Activated T-helper 17 cell treated with anti-CD3 and anti-CD28 coated beads, Interleukin-2, amount 50 U/mL, for 72 hours (primary cell): ENCODE measurements around the gene CCDC89. TPM values are rescaled to one million over a fixed set of nuclear protein-coding genes. Genes with fewer than 3 reads are reported as not detected.
A peak's percentile ranks its signal among the peaks of the same experiment; 100 is the strongest.
"Not testable (repeated sequence)": the region's sequence is repeated elsewhere in the genome, so short reads cannot be mapped to it uniquely, and the experiment has no call there.

Source experiments
- ATAC-seq: fragments of 150-1000 bp; cut with Tn5 transposase; replicated peaks from 2 replicates; pipeline ENCODE4 v1.10.0; 2021; ENCODE audit warnings: mild to moderate bottlenecking, moderate library complexity
- H3K27ac Mint-ChIP-seq: one replicate; pipeline ENCODE4 v1.8.0; 2022; ENCODE audit warnings: mixed read lengths
- H3K27me3 Mint-ChIP-seq: one replicate; pipeline ENCODE4 v1.8.0; 2022; ENCODE audit warnings: mixed read lengths
- H3K36me3 Mint-ChIP-seq: one replicate; pipeline ENCODE4 v1.8.0; 2022; ENCODE audit warnings: low read depth, mild to moderate bottlenecking, mixed read lengths
- H3K4me1 Mint-ChIP-seq: one replicate; pipeline ENCODE4 v1.8.0; 2022; ENCODE audit warnings: mixed read lengths
- H3K4me3 Mint-ChIP-seq: one replicate; pipeline ENCODE4 v1.8.0; 2022; ENCODE audit warnings: mild to moderate bottlenecking, mixed read lengths
- H3K9me3 Mint-ChIP-seq: one replicate; pipeline ENCODE4 v1.8.0; 2022; ENCODE audit warnings: mixed read lengths
- total RNA-seq, 2 donors: library from RNA; stranded (reverse); gene quantifications; one replicate each; pipeline ENCODE4 v1.2.3, GENCODE V29; 2022

The CCDC89 gene
- total RNA-seq, 2 donors from 2014 or later = not detected

GRCh38 chr11:85670949-85671663 is 14.9 kb downstream of the CCDC89 start:
- not testable (repeated sequence) for H3K27ac Mint-ChIP-seq, H3K9me3 Mint-ChIP-seq, ATAC-seq, H3K36me3 Mint-ChIP-seq, H3K4me3 Mint-ChIP-seq, H3K4me1 Mint-ChIP-seq, H3K27me3 Mint-ChIP-seq

GRCh38 chr11:85668157-85668556 is 17.8 kb downstream of the CCDC89 start:
- no peaks in the 10 kb centered on the region for H3K9me3 Mint-ChIP-seq
- H3K4me3 Mint-ChIP-seq = no peak overlapping the region
- peaks cover 21% of the 10 kb centered on the region for H3K36me3 Mint-ChIP-seq
- H3K27ac Mint-ChIP-seq = no peak overlapping the region
- no peak for ATAC-seq
- peaks cover 7% of the 10 kb centered on the region for H3K4me1 Mint-ChIP-seq
- no peaks in the 10 kb centered on the region for H3K27me3 Mint-ChIP-seq

- Mint-ChIP-seq H3K4me1 (peaks cover 7% of the 10 kb centered on the region), H3K9me3 (no peaks in the 10 kb centered on the region), H3K36me3 (peaks cover 36% of the 10 kb centered on the region), H3K27ac (no peak overlapping the region), H3K27me3 (no peaks in the 10 kb centered on the region), H3K4me3 (no peak overlapping the region)
- ATAC-seq = no peak
Observed at GRCh38 chr11:85666687-85667086, 19.3 kb downstream of the CCDC89 start.

GRCh38 chr11:85665733-85666132 is 20.3 kb downstream of the CCDC89 start:
- no peaks in the 10 kb centered on the region for H3K27me3 Mint-ChIP-seq
- peak overlapping the region; percentile 96 for H3K27ac Mint-ChIP-seq
- ATAC-seq = no peak
- peak overlapping the region; percentile 99 for H3K4me3 Mint-ChIP-seq
- H3K4me1 Mint-ChIP-seq = peaks cover 10% of the 10 kb centered on the region
- no peaks in the 10 kb centered on the region for H3K9me3 Mint-ChIP-seq
- H3K36me3 Mint-ChIP-seq = peaks cover 45% of the 10 kb centered on the region

GRCh38 chr11:85664615-85665481 is 21.1 kb downstream of the CCDC89 start, which contains the start of gene CREBZF:
CREBZF (minus strand) TSS chr11:85665129; CDS start chr11:85664875, 254 bp downstream.
- H3K9me3 Mint-ChIP-seq = no peaks in the 10 kb centered on the region
- peaks cover 54% of the 10 kb centered on the region for H3K36me3 Mint-ChIP-seq
- H3K4me3 Mint-ChIP-seq = peak within 1 kb of the TSS; percentile 99
- H3K4me1 Mint-ChIP-seq = peaks cover 19% of the 10 kb centered on the region
- ATAC-seq = peak; percentile 90
- no peaks in the 10 kb centered on the region for H3K27me3 Mint-ChIP-seq
- peak within 1 kb of the TSS; percentile 96 for H3K27ac Mint-ChIP-seq

- ATAC-seq = peak; percentile 72
- Mint-ChIP-seq H3K4me1 (peaks cover 25% of the 10 kb centered on the region), H3K9me3 (no peaks in the 10 kb centered on the region), H3K4me3 (peak overlapping the region; percentile 99), H3K27ac (peak overlapping the region; percentile 96), H3K27me3 (no peaks in the 10 kb centered on the region), H3K36me3 (peaks cover 63% of the 10 kb centered on the region)
Observed at GRCh38 chr11:85663753-85664614, 22.0 kb downstream of the CCDC89 start.

GRCh38 chr11:85663080-85663752 is 22.8 kb downstream of the CCDC89 start:
- Mint-ChIP-seq H3K27ac (peak overlapping the region; percentile 96), H3K27me3 (no peaks in the 10 kb centered on the region), H3K4me1 (peaks cover 25% of the 10 kb centered on the region), H3K4me3 (peak overlapping the region; percentile 99), H3K9me3 (no peaks in the 10 kb centered on the region), H3K36me3 (peaks cover 70% of the 10 kb centered on the region)
- ATAC-seq = no peak

GRCh38 chr11:85661972-85662664 is 23.9 kb downstream of the CCDC89 start:
- Mint-ChIP-seq H3K4me1 (peaks cover 25% of the 10 kb centered on the region), H3K9me3 (no peaks in the 10 kb centered on the region), H3K27me3 (no peaks in the 10 kb centered on the region), H3K27ac (no peak overlapping the region), H3K4me3 (peak overlapping the region; percentile 99), H3K36me3 (peaks cover 81% of the 10 kb centered on the region)
- ATAC-seq = no peak

- Mint-ChIP-seq H3K27me3 (no peaks in the 10 kb centered on the region), H3K9me3 (no peaks in the 10 kb centered on the region), H3K27ac (no peak overlapping the region), H3K4me1 (peaks cover 24% of the 10 kb centered on the region), H3K4me3 (no peak overlapping the region), H3K36me3 (peaks cover 93% of the 10 kb centered on the region)
- ATAC-seq = no peak
Observed at GRCh38 chr11:85658180-85658579, 27.8 kb downstream of the CCDC89 start.

- Mint-ChIP-seq H3K4me1 (peaks cover 28% of the 10 kb centered on the region), H3K27ac (peak overlapping the region; percentile 55), H3K4me3 (no peak overlapping the region), H3K9me3 (no peaks in the 10 kb centered on the region), H3K27me3 (no peaks in the 10 kb centered on the region), H3K36me3 (peaks cover 93% of the 10 kb centered on the region)
- ATAC-seq = peak; percentile 44
Observed at GRCh38 chr11:85656777-85657176, 29.2 kb downstream of the CCDC89 start.

GRCh38 chr11:85654343-85654742 is 31.7 kb downstream of the CCDC89 start:
- ATAC-seq, H3K27me3 Mint-ChIP-seq, H3K9me3 Mint-ChIP-seq, H3K4me3 Mint-ChIP-seq, H3K27ac Mint-ChIP-seq: not testable (repeated sequence)
- H3K4me1 Mint-ChIP-seq = peaks cover 16% of the 10 kb centered on the region
- peaks cover 84% of the 10 kb centered on the region for H3K36me3 Mint-ChIP-seq

- Mint-ChIP-seq H3K36me3 (peaks cover 70% of the 10 kb centered on the region), H3K27me3 (no peaks in the 10 kb centered on the region), H3K4me3 (no peak overlapping the region), H3K4me1 (peaks cover 19% of the 10 kb centered on the region), H3K27ac (no peak overlapping the region), H3K9me3 (no peaks in the 10 kb centered on the region)
- no peak for ATAC-seq
Observed at GRCh38 chr11:85652786-85653447, 33.1 kb downstream of the CCDC89 start.

GRCh38 chr11:85651118-85651517 is 34.9 kb downstream of the CCDC89 start:
- Mint-ChIP-seq H3K27ac (no peak overlapping the region), H3K9me3 (no peaks in the 10 kb centered on the region), H3K4me1 (peaks cover 19% of the 10 kb centered on the region), H3K36me3 (peaks cover 52% of the 10 kb centered on the region), H3K4me3 (no peak overlapping the region), H3K27me3 (no peaks in the 10 kb centered on the region)
- ATAC-seq = no peak
